HG03521 (cell line): ENCODE data around the gene SAMD5.
"Not testable (repeated sequence)": the region's sequence is repeated elsewhere in the genome, so short reads cannot be mapped to it uniquely, and the experiment has no call there.

Experiments used
- ATAC-seq: cut with Tn5 transposase; IDR thresholded peaks from one replicate; pipeline ENCODE4 v1.9.1; 2021; ENCODE audit warnings: mild to moderate bottlenecking, moderate library complexity; ENCODE audit not compliant: unreplicated experiment

SAMD5 gene

GRCh38 chr6:147527197-147527596 is 18.7 kb downstream of the SAMD5 start:
- no peak for ATAC-seq

GRCh38 chr6:147528511-147529145 is 20.1 kb downstream of the SAMD5 start:
- ATAC-seq: no peak

- ATAC-seq: no peak
Measured at GRCh38 chr6:147530132-147531060, 21.9 kb downstream of the SAMD5 start.

- ATAC-seq: no peak
Measured at GRCh38 chr6:147531321-147531720, 22.8 kb downstream of the SAMD5 start.

- no peak for ATAC-seq
Measured at GRCh38 chr6:147534116-147534860, 25.8 kb downstream of the SAMD5 start.

- ATAC-seq: no peak
Measured at GRCh38 chr6:147538821-147539220, 30.3 kb downstream of the SAMD5 start.

GRCh38 chr6:147540075-147540474 is 31.6 kb downstream of the SAMD5 start:
- no peak for ATAC-seq

GRCh38 chr6:147542436-147542835 is 33.9 kb downstream of the SAMD5 start:
- ATAC-seq: not testable (repeated sequence)

- ATAC-seq: no peak
Measured at GRCh38 chr6:147544420-147544819, 35.9 kb downstream of the SAMD5 start.

- ATAC-seq: no peak
Measured at GRCh38 chr6:147546501-147547368, 38.2 kb downstream of the SAMD5 start.

GRCh38 chr6:147547369-147547902 is 38.9 kb downstream of the SAMD5 start:
- no peak for ATAC-seq

- no peak for ATAC-seq
Measured at GRCh38 chr6:147548921-147549475, 40.5 kb downstream of the SAMD5 start.

- ATAC-seq: no peak
Measured at GRCh38 chr6:147549531-147549930, 41.0 kb downstream of the SAMD5 start.

- no peak for ATAC-seq
Measured at GRCh38 chr6:147551976-147552375, 43.5 kb downstream of the SAMD5 start.

GRCh38 chr6:147553099-147553498 is 44.6 kb downstream of the SAMD5 start:
- ATAC-seq: no peak

GRCh38 chr6:147554281-147554680 is 45.8 kb downstream of the SAMD5 start:
- no peak for ATAC-seq

GRCh38 chr6:147559006-147559405 is 50.5 kb downstream of the SAMD5 start:
- no peak for ATAC-seq

GRCh38 chr6:147560670-147561069 is 52.2 kb downstream of the SAMD5 start:
- no peak for ATAC-seq

GRCh38 chr6:147561726-147562125 is 53.2 kb downstream of the SAMD5 start:
- ATAC-seq: no peak

- no peak for ATAC-seq
Measured at GRCh38 chr6:147563472-147563871, 55.0 kb downstream of the SAMD5 start.
